MM.1S (cell line): ENCODE measurements around the gene GPHN.

Experiments used
- DNase-seq: peaks from one replicate; pipeline ENCODE4 v3.0.0-alpha.2; 2015
- H2AFZ ChIP-seq: fragments of 300-600 bp; sonication (generic); 2 replicates; pipeline ENCODE4 v1.6.0; 2016; ENCODE audit warnings: antibody characterized with exemption, low read length
- H3F3A ChIP-seq: fragments of 300-600 bp; sonication (generic); 2 replicates; pipeline ENCODE4 v1.6.1; 2016; ENCODE audit warnings: mild to moderate bottlenecking, antibody characterized with exemption, low read length, moderate library complexity, mixed read lengths; ENCODE audit not compliant: insufficient read depth
- H3K27ac ChIP-seq: fragments of 300-600 bp; sonication (generic); 2 replicates; pipeline ENCODE4 v1.5.1; 2016; ENCODE audit warnings: mild to moderate bottlenecking, low read length
- H3K27me3 ChIP-seq: fragments of 300-600 bp; sonication (generic); replicated peaks from 2 replicates; pipeline ENCODE4 v1.6.0; 2016; ENCODE audit warnings: low read length; ENCODE audit not compliant: insufficient read depth
- H3K36me3 ChIP-seq: fragments of 300-600 bp; sonication (generic); replicated peaks from 2 replicates; pipeline ENCODE4 v1.6.1; 2016; ENCODE audit warnings: mild to moderate bottlenecking, low read length, mixed read lengths; ENCODE audit not compliant: insufficient read depth
- H3K4me1 ChIP-seq: fragments of 300-600 bp; sonication (generic); 2 replicates; pipeline ENCODE4 v1.6.1; 2016; ENCODE audit warnings: low read length, mixed read lengths
- H3K4me2 ChIP-seq: fragments of 300-600 bp; sonication (generic); 2 replicates; pipeline ENCODE4 v1.6.0; 2016; ENCODE audit warnings: low read depth, low read length
- H3K4me3 ChIP-seq: fragments of 300-600 bp; sonication (generic); 2 replicates; pipeline ENCODE4 v1.5.1; 2016; ENCODE audit warnings: low read length, mixed read lengths
- H3K79me2 ChIP-seq: fragments of 300-600 bp; sonication (generic); 2 replicates; pipeline ENCODE4 v1.6.1; 2016; ENCODE audit warnings: mixed run types, low read length, mixed read lengths
- H3K9ac ChIP-seq: fragments of 300-600 bp; sonication (generic); 2 replicates; pipeline ENCODE4 v1.6.1; 2016; ENCODE audit warnings: low read length, mixed read lengths
- H3K9me2 ChIP-seq: fragments of 300-600 bp; sonication (generic); replicated peaks from 2 replicates; pipeline ENCODE4 v1.6.1; 2016; ENCODE audit warnings: mild to moderate bottlenecking, low read length, mixed read lengths; ENCODE audit not compliant: insufficient read depth
- H3K9me3 ChIP-seq: fragments of 300-600 bp; sonication (generic); replicated peaks from 2 replicates; pipeline ENCODE4 v1.6.1; 2016; ENCODE audit warnings: mild to moderate bottlenecking, low read length, mixed read lengths; ENCODE audit not compliant: insufficient read depth
- H4K20me1 ChIP-seq: fragments of 300-600 bp; sonication (generic); 2 replicates; pipeline ENCODE4 v1.6.1; 2016; ENCODE audit warnings: mild to moderate bottlenecking, low read length, moderate library complexity, mixed read lengths; ENCODE audit not compliant: insufficient read depth
- CTCF ChIP-seq: fragments of 300-600 bp; sonication (generic); IDR thresholded peaks from 2 replicates; pipeline ENCODE4 v1.5.1; 2016; ENCODE audit warnings: antibody characterized with exemption, low read length, mixed read lengths
- EZH2 ChIP-seq: fragments of 300-600 bp; sonication (generic); optimal IDR thresholded peaks from 2 replicates; pipeline ENCODE3; 2017; ENCODE audit warnings: low read depth, mild to moderate bottlenecking, antibody characterized with exemption, low read length, mixed read lengths
- EZH2phosphoT487 ChIP-seq: fragments of 300-600 bp; sonication (generic); IDR thresholded peaks from 2 replicates; pipeline ENCODE4 v1.6.1; 2018; ENCODE audit warnings: antibody characterized with exemption, low read length

The GPHN gene

GRCh38 chr14:67221982-67222328, 714.0 kb downstream of the GPHN start:
- no peaks in the 10 kb centered on the region for H3K9me3 ChIP-seq
- H3K4me1 ChIP-seq = no peaks in the 10 kb centered on the region
- no peaks in the 10 kb centered on the region for H3K36me3 ChIP-seq
- no peak overlapping the region for H2AFZ ChIP-seq
- no peak overlapping the region for H3K4me2 ChIP-seq
- H4K20me1 ChIP-seq = no peaks in the 10 kb centered on the region
- no peaks in the 10 kb centered on the region for H3K27me3 ChIP-seq
- H3K27ac ChIP-seq = no peak overlapping the region
- TF ChIP-seq CTCF (no peak), EZH2 (no peak), EZH2phosphoT487 (no peak)
- no peak overlapping the region for H3K4me3 ChIP-seq
- H3K9ac ChIP-seq = no peak overlapping the region
- H3K79me2 ChIP-seq = no peaks in the 10 kb centered on the region
- no peaks in the 10 kb centered on the region for H3K9me2 ChIP-seq
- no peak for DNase-seq
- no peaks in the 10 kb centered on the region for H3F3A ChIP-seq

- no peaks in the 10 kb centered on the region for H3K9me2 ChIP-seq
- no peak overlapping the region for H2AFZ ChIP-seq
- no peaks in the 10 kb centered on the region for H3K79me2 ChIP-seq
- no peak for DNase-seq
- H3F3A ChIP-seq = no peaks in the 10 kb centered on the region
- H3K27ac ChIP-seq = no peak overlapping the region
- no peak overlapping the region for H3K4me2 ChIP-seq
- H3K27me3 ChIP-seq = no peaks in the 10 kb centered on the region
- H3K4me1 ChIP-seq = no peaks in the 10 kb centered on the region
- H4K20me1 ChIP-seq = no peaks in the 10 kb centered on the region
- TF ChIP-seq EZH2 (no peak), EZH2phosphoT487 (no peak), CTCF (no peak)
- H3K4me3 ChIP-seq = no peak overlapping the region
- H3K9ac ChIP-seq = no peak overlapping the region
- no peaks in the 10 kb centered on the region for H3K9me3 ChIP-seq
- H3K36me3 ChIP-seq = no peaks in the 10 kb centered on the region
Measured at GRCh38 chr14:67225523-67225922, 717.6 kb downstream of the GPHN start.

GRCh38 chr14:67228325-67228984, 720.5 kb downstream of the GPHN start:
- no peak overlapping the region for H2AFZ ChIP-seq
- no peak overlapping the region for H3K9ac ChIP-seq
- H3K9me3 ChIP-seq = no peaks in the 10 kb centered on the region
- H3K36me3 ChIP-seq = no peaks in the 10 kb centered on the region
- H3K27ac ChIP-seq = no peak overlapping the region
- no peaks in the 10 kb centered on the region for H3K79me2 ChIP-seq
- H3K27me3 ChIP-seq = no peaks in the 10 kb centered on the region
- no peaks in the 10 kb centered on the region for H3K4me1 ChIP-seq
- no peaks in the 10 kb centered on the region for H3K9me2 ChIP-seq
- no peaks in the 10 kb centered on the region for H3F3A ChIP-seq
- no peak for TF ChIP-seq CTCF
- TF ChIP-seq EZH2 = no peak
- TF ChIP-seq EZH2phosphoT487 = no peak
- no peak for DNase-seq
- H3K4me3 ChIP-seq = no peak overlapping the region
- no peaks in the 10 kb centered on the region for H4K20me1 ChIP-seq
- no peak overlapping the region for H3K4me2 ChIP-seq
